ENCODE results near the gene CLMP. TPM values are rescaled to one million over a fixed set of nuclear protein-coding genes. Genes with fewer than 3 reads are reported as not detected.

The CLMP gene
- total and polyA plus RNA-seq, 2 donors (not counting 1 experiment from before 2014, with no cell fraction given): 0.01 TPM; not detected in 1

GRCh38 chr11:123129920-123130319 is 65.1 kb downstream of the CLMP start:
- CTCF ChIA-PET: interaction anchor here (0.7 kb wide), 1 partner anchor 386 kb away, joined by 3 read pairs; no protein-coding TSS in a partner anchor
- H3K4me1 Mint-ChIP-seq: no peaks in the 10 kb centered on the region
- no peaks in the 10 kb centered on the region for H3K4me1 ChIP-seq (ENCODE audit: control insufficient read depth in 2 of 2, insufficient read depth in 2 of 2, low read length in 2 of 2)
- POLR2A ChIA-PET: no interaction called here
- no peaks in the 10 kb centered on the region for H3K9me3 ChIP-seq (ENCODE audit: control extremely low read depth in 1 of 3, control insufficient read depth in 2 of 3, insufficient read depth in 1 of 3, low read length in 2 of 3)
- no peak for DNase-seq
- H3K27ac Mint-ChIP-seq: no peak overlapping the region
- H3K9ac ChIP-seq (ENCODE audit: low read length): no peak overlapping the region
- H3K27me3 ChIP-seq (replicated peaks in 1 of 4; ENCODE audit: control extremely low read depth in 1 of 4, control insufficient read depth in 3 of 4, insufficient read depth in 4 of 4, low read length in 3 of 4): no peaks in the 10 kb centered on the region
- H3K27me3 Mint-ChIP-seq: peaks cover 5% of the 10 kb centered on the region
- H3K9me3 Mint-ChIP-seq (ENCODE audit: insufficient read depth): no peaks in the 10 kb centered on the region
- no peaks in the 10 kb centered on the region for H4K20me1 ChIP-seq (ENCODE audit: control insufficient read depth, insufficient read depth, low read length, poor library complexity, severe bottlenecking)
- TF ChIP-seq EZH2 (IDR thresholded peaks at IDR 0.05; ENCODE audit: borderline replicate concordance, insufficient read depth, low read depth, low read length, poor library complexity, severe bottlenecking) (no peak), CTCF (IDR thresholded peaks at IDR 0.05) (no peak)
- H3K27ac ChIP-seq (ENCODE audit: low read length in 2 of 2): no peak overlapping the region
- H3K36me3 ChIP-seq (replicated peaks in 1 of 2; ENCODE audit: control extremely low read depth in 1 of 2, control insufficient read depth in 1 of 2, extremely low read depth in 1 of 2, insufficient read depth in 2 of 2, low read length in 1 of 2): no peaks in the 10 kb centered on the region
- no peaks in the 10 kb centered on the region for H3K79me2 ChIP-seq (ENCODE audit: control insufficient read depth, insufficient read depth, low read length)
- H3K4me3 Mint-ChIP-seq: no peak overlapping the region
- 97% methylated on average over 2 of the region's 3 CpGs for WGBS (ENCODE audit: insufficient coverage)
- no peak overlapping the region for H3K4me2 ChIP-seq (replicated peaks; ENCODE audit: low read depth, low read length, poor library complexity, severe bottlenecking)
- H3K4me3 ChIP-seq (ENCODE audit: control extremely low read depth in 1 of 5, extremely low read depth in 1 of 5, insufficient read depth in 1 of 5, low read depth in 2 of 5, low read length in 4 of 5): no peak overlapping the region
- intact Hi-C loops (cut with micrococcal nuclease): no loop called here
- ATAC-seq (ENCODE audit: low read depth): no peak
- no peak overlapping the region for H2AFZ ChIP-seq (ENCODE audit: insufficient read depth, low read depth, low read length, poor library complexity, severe bottlenecking)

DNA sequence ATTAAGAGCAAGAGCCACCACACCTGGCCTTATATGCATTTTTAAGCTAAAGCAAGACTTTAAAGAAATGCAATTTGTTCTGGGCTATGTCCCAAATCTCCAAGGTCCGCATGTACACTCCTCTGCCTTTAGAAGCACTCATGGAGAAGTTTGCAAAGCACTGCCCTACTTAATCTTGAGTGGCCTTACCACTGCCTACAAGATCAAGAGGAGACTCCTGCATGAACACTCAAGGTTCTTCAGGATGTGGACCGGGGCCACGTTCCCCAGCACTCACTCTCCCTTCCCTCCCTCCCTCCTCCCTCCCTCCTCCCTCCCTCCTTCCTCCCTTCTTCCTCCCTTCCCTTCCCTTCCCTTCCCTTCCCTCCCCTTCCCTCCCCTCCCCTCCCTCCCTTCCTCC is 69.9 kb downstream of the CLMP start:
- H3K4me2 ChIP-seq (replicated peaks; ENCODE audit: low read depth, low read length, poor library complexity, severe bottlenecking): no peak overlapping the region
- intact Hi-C loops (cut with micrococcal nuclease): no loop called here
- WGBS (ENCODE audit: insufficient coverage): 83% methylated on average over 1 of the region's 3 CpGs
- no peaks in the 10 kb centered on the region for H3K9me3 ChIP-seq (ENCODE audit: control extremely low read depth in 1 of 3, control insufficient read depth in 2 of 3, insufficient read depth in 1 of 3, low read length in 2 of 3)
- no peaks in the 10 kb centered on the region for H3K9me3 Mint-ChIP-seq (ENCODE audit: insufficient read depth)
- H3K27ac Mint-ChIP-seq: no peak overlapping the region
- DNase-seq (no peak), ATAC-seq (ENCODE audit: low read depth) (no peak)
- H4K20me1 ChIP-seq (ENCODE audit: control insufficient read depth, insufficient read depth, low read length, poor library complexity, severe bottlenecking): no peaks in the 10 kb centered on the region
- no peaks in the 10 kb centered on the region for H3K4me1 Mint-ChIP-seq
- TF ChIP-seq CTCF (IDR thresholded peaks at IDR 0.05) (no peak), EZH2 (IDR thresholded peaks at IDR 0.05; ENCODE audit: borderline replicate concordance, insufficient read depth, low read depth, low read length, poor library complexity, severe bottlenecking) (no peak)
- ChIA-PET POLR2A (no interaction called here), CTCF (interaction anchor here (1.0 kb wide), 1 partner anchor 122 kb away, joined by 3 read pairs; no protein-coding TSS in a partner anchor)
- H3K27ac ChIP-seq (ENCODE audit: low read length in 2 of 2): no peak overlapping the region
- no peaks in the 10 kb centered on the region for H3K79me2 ChIP-seq (ENCODE audit: control insufficient read depth, insufficient read depth, low read length)
- H3K27me3 Mint-ChIP-seq: peaks cover 24% of the 10 kb centered on the region
- no peak overlapping the region for H3K9ac ChIP-seq (ENCODE audit: low read length)
- no peak overlapping the region for H3K4me3 Mint-ChIP-seq
- H3K4me3 ChIP-seq (ENCODE audit: control extremely low read depth in 1 of 5, extremely low read depth in 1 of 5, insufficient read depth in 1 of 5, low read depth in 2 of 5, low read length in 4 of 5): no peak overlapping the region
- no peak overlapping the region for H2AFZ ChIP-seq (ENCODE audit: insufficient read depth, low read depth, low read length, poor library complexity, severe bottlenecking)
- no peaks in the 10 kb centered on the region for H3K4me1 ChIP-seq (ENCODE audit: control insufficient read depth in 2 of 2, insufficient read depth in 2 of 2, low read length in 2 of 2)
- no peaks in the 10 kb centered on the region for H3K36me3 ChIP-seq (replicated peaks in 1 of 2; ENCODE audit: control extremely low read depth in 1 of 2, control insufficient read depth in 1 of 2, extremely low read depth in 1 of 2, insufficient read depth in 2 of 2, low read length in 1 of 2)
- H3K27me3 ChIP-seq (replicated peaks in 1 of 4; ENCODE audit: control extremely low read depth in 1 of 4, control insufficient read depth in 3 of 4, insufficient read depth in 4 of 4, low read length in 3 of 4): peaks cover 0 to 14% (median 4%) of the 10 kb centered on the region in 4 experiments

All from B cell (primary cell).